Measurements from ENCODE around the gene WDR86. TPM values are rescaled to one million over a fixed set of nuclear protein-coding genes. Genes with fewer than 3 reads are reported as not detected.
A peak's percentile ranks its signal among the peaks of the same experiment; 100 is the strongest.

The WDR86 gene
- polyA plus RNA-seq, 4 donors: 24.8 to 48.7 (median 25.9) TPM

- no peak for DNase-seq (ENCODE audit: low read depth in 4 of 4, low spot score in 3 of 4)
Measured at GRCh38 chr7:151363182-151363581, 46.7 kb downstream of the WDR86 start.

GRCh38 chr7:151361193-151361959, 48.5 kb downstream of the WDR86 start:
- no peak for DNase-seq (ENCODE audit: low read depth in 4 of 4, low spot score in 3 of 4)

- no peak for DNase-seq (ENCODE audit: low read depth in 4 of 4, low spot score in 3 of 4)
Measured at GRCh38 chr7:151352512-151352911, 57.3 kb downstream of the WDR86 start.

- DNase-seq (ENCODE audit: low read depth in 4 of 4, low spot score in 3 of 4): no peak
Measured at GRCh38 chr7:151351967-151352366, 57.9 kb downstream of the WDR86 start.

- no peak for DNase-seq (ENCODE audit: low read depth in 4 of 4, low spot score in 3 of 4)
Measured at GRCh38 chr7:151351027-151351426, 58.8 kb downstream of the WDR86 start.

- no peak for DNase-seq (ENCODE audit: low read depth in 4 of 4, low spot score in 3 of 4)
Measured at GRCh38 chr7:151349507-151349853, 60.4 kb downstream of the WDR86 start.

GRCh38 chr7:151348970-151349369, 60.9 kb downstream of the WDR86 start:
- DNase-seq (ENCODE audit: low read depth in 4 of 4, low spot score in 3 of 4): no peak

- DNase-seq (ENCODE audit: low read depth in 4 of 4, low spot score in 3 of 4): no peak
Measured at GRCh38 chr7:151347200-151347599, 62.6 kb downstream of the WDR86 start.

GRCh38 chr7:151346470-151346769, 63.4 kb downstream of the WDR86 start:
- DNase-seq (ENCODE audit: low read depth in 4 of 4, low spot score in 3 of 4): no peak

- DNase-seq (ENCODE audit: low read depth in 4 of 4, low spot score in 3 of 4): no peak
Measured at GRCh38 chr7:151345576-151346469, 64.0 kb downstream of the WDR86 start.

- no peak for DNase-seq (ENCODE audit: low read depth in 4 of 4, low spot score in 3 of 4)
Measured at GRCh38 chr7:151343516-151343915, 66.3 kb downstream of the WDR86 start.

GRCh38 chr7:151342811-151343210, 67.0 kb downstream of the WDR86 start:
- no peak for DNase-seq (ENCODE audit: low read depth in 4 of 4, low spot score in 3 of 4)

GRCh38 chr7:151342102-151342646, 67.7 kb downstream of the WDR86 start:
- no peak for DNase-seq (ENCODE audit: low read depth in 4 of 4, low spot score in 3 of 4)

GRCh38 chr7:151341357-151342101, 68.3 kb downstream of the WDR86 start, which contains the start of gene NUB1:
NUB1 (plus strand) TSS chr7:151341812; CDS start chr7:151345350, 3,538 bp downstream.
- DNase-seq (ENCODE audit: low read depth in 4 of 4, low spot score in 3 of 4): peak; percentile 64 to 81 (median 66)

- no peak for DNase-seq (ENCODE audit: low read depth in 4 of 4, low spot score in 3 of 4)
Measured at GRCh38 chr7:151340794-151341356, 69.0 kb downstream of the WDR86 start.

- DNase-seq (ENCODE audit: low read depth in 4 of 4, low spot score in 3 of 4): no peak
Measured at GRCh38 chr7:151339651-151340382, 70.0 kb downstream of the WDR86 start.

GRCh38 chr7:151338809-151339208, 71.0 kb downstream of the WDR86 start:
- DNase-seq (ENCODE audit: low read depth in 4 of 4, low spot score in 3 of 4): no peak

- DNase-seq (ENCODE audit: low read depth in 4 of 4, low spot score in 3 of 4): no peak
Measured at GRCh38 chr7:151337346-151337745, 72.5 kb downstream of the WDR86 start.

- no peak for DNase-seq (ENCODE audit: low read depth in 4 of 4, low spot score in 3 of 4)
Measured at GRCh38 chr7:151336027-151336708, 73.7 kb downstream of the WDR86 start.
